HG03064 (cell line): ENCODE data around the gene CPED1.
A peak's percentile ranks its signal among the peaks of the same experiment; 100 is the strongest.
"Not testable (repeated sequence)": the region's sequence is repeated elsewhere in the genome, so short reads cannot be mapped to it uniquely, and the experiment has no call there.

Experiments used
- ATAC-seq: cut with Tn5 transposase; IDR thresholded peaks from one replicate; pipeline ENCODE4 v1.9.1; 2021; ENCODE audit warnings: low read depth; ENCODE audit not compliant: unreplicated experiment

The CPED1 gene

DNA sequence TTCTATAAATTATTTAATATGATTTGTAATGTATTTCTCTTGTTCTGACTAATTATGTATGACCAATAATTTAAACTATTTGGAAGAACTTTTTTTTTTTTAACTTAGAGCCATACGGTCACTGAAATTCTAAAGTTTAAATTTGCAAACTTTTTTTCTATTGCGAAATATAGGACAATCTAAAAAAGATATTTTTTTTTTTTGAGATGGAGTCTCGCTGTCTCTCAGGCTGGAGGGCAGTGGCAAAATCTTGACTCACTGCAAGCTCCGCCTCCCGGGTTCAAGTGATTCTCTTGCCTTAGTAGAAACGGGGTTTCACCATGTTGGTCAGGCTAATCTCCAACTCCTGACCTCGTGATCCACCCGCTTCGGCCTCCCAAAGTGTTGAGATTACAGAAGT lies 130.5 kb downstream of the CPED1 start:
- no peak for ATAC-seq

DNA sequence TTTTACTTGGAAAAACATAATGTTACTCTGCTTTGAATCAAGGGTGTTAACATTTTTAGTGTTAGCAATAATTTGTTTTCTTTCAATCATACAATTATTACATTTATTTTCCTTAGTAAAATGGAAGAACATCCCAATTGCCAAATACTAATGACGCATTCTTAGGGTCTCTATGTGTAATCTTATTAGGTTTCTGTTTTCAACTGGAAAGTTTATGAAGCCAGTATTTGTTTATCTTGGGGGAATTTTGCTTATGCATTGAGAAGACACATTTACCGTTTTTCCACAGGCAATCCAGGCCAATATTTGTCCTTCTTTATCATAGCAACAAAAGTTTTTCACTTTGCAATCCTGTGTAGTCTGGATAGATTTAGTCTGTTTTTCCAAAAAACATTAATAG lies 134.5 kb downstream of the CPED1 start:
- ATAC-seq = no peak

DNA sequence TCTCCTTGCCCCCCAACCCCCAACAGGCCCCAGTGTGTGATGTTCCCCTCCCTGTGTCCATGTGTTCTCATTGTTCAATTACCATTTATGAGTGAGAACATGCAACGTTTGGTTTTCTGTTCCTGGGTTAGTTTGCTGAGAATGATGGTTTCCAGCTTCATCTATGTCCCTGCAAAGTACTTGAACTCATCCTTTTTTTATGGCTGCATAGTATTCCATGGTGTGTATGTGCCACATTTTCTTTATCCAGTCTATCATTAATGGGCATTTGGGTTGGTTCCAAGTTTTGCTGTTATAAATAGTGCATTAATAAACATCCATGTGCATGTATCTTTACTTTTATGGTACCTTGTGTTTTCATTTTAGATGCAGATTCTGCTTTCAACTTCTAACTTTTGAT lies 136.9 kb downstream of the CPED1 start:
- ATAC-seq = not testable (repeated sequence)

DNA sequence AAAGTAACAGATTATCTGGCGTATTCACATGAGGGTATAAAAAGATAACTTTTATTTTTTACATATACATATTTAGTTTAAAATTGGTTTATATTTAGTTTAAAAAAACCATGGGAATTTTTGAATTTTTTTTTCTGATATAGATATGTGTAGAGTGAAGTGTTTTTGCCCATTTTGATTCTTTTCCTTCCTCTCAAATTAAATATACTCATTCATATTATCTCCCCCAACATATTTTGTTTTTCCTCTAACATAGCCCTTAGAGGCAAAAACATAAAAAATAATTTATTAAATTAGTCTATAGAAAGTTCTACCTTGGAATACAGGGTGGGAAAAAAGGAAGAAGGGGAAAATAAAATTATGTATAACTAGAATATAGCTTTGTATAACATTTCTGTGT lies 137.7 kb downstream of the CPED1 start:
- no peak for ATAC-seq

DNA sequence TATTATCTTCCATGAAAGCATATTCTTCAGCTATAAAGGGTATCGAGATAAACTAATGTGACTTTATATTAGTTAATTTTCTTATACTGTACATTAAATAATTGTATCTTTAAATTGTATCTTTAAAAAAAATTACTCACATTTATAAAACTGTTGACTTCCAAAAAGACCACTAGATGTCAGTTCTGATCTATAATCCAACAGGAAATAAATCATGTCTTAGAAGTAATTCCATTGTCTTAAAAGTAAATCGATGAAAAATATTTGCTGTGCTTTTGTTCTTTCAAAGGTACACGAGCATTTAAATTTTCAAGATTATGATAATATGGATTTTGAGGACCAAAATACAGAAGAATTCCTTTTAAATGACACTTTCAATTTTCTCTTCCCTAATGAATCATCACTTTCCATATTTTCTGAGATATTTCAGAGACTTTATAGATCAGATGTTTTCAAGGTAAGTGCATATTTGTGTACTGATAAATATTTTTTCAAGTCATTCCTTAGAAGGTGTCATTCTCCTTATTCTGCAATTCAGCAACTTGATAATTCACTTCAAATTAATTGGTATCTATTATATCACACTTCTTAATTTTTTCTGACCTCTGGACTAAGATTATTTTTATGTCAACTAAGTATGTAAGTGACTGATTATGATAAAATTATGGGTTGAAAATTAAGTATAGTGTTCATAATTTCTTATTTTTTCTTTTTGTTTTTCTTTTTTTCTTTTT lies 138.5 kb downstream of the CPED1 start:
- no peak for ATAC-seq

DNA sequence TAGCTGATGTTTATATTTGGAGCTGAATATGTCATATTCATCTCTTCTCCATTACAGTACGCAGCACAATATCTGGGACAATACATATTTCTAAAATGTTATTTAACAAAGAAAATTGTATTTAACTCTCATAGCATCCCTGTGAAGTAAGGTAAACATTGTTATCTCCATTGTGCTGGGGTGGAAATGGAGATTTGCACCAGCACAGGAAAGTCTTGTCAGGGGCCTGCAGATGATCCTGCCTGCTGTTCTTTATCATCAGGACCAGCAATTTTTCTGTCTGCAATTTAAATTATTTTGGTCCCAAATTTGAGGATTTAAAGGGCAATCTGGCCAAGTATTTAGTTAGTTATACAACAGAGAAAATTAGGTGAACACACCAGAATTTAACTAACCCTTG lies 144.4 kb downstream of the CPED1 start:
- no peak for ATAC-seq

DNA sequence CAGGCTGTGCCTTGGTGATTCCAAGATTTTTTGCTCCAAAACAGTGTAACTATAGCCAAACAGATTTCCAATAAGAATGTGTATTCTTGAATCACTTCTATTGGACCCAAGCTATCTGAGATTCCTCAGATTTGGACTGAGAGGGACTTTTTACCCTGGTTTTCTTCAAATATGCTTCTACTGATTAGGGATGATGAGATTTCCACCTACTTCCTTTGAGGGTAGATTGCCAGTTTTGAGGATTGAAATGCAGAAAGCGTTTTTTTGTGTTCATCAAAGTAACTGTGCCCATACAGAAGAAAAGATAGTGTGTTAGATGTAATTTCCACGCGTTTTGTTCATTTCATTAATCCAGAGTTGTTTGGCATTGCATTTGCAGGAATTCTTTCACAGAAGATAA lies 144.9 kb downstream of the CPED1 start:
- no peak for ATAC-seq

DNA sequence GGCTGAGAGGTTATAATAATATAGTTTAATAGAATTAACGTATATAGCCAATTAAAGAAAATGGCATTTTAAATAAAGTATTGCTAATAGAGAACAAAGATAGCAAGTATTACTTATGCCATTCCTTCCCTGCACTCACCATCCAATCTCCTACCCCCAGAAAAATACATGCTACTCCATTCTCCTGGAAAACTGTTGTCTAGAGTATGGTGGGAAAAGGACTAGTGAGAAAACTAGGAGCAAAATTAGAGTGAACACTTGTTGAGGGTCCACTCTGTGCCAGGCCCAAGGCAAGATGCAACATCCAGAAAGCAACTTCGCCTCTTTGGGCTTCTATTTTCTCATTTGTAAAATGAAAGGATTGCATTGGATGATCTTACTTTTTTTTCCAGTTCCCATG lies 149.1 kb downstream of the CPED1 start:
- no peak for ATAC-seq

DNA sequence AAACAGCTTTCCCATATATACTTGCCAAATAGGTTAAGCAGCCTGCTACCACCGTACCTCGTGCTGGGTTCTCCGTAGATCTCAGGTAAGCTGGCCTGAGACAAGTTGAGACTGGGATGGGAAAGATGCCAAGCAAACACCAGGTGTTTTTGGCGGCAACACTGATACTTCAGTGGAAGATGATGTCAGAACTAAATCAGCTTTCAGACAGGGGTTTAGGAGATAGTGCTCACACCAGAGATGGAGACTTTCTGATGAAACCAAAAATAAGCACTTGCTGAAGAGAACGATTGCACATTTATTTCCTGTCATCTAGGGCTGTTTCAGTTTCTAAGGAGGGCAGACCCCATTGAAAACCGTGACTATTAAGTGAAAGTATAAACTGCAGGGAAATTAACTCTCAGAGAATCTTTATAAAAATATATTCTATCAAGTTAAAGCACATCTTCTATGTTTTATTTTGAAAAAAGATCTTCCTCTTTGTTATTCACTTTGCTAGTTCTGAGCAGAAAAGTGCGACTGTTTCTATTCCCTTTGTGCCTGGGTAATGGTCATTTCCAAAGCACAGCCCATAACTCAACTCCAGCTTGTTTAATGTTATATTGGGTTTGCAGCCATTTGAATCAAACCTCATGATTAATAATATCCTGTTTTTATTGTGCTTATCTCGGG lies 149.9 kb downstream of the CPED1 start:
- peak; percentile 100 for ATAC-seq

DNA sequence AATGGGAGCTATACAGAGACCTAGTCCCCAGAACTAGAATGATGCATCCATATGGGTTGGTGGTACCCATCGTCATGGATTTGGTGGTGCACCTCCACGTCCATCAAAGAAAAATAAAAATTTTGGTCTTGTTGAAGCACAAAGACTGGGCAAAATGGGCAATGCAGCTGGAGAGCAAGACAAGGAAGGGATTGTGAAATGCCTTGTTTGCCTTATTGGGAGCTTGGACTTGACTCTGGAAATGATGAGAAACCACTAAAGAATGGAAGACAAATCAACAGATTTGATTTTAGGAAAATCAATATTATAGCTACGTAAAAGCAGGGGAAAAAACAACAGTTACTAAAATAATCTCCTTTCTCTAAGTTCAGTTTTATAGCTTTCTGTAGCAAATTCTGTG lies 150.9 kb downstream of the CPED1 start:
- no peak for ATAC-seq

DNA sequence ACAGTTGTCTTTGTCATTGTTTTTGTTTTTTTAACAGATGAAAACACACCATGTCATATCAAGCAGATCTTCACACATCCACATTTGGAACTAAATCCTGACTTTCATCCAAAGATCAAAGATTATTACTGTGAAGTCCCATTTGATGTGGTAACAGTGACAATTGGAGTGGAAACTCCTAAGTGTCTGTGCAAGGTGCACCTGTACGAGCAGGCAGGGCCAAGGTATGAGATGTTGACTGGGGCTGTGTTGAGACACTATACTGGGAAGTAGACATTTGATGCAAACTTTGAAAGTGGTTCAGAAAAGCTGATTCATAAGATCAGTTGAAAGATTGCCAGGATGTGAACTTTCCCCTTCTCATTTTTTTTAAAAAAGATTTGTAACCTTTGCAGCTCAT lies 152.3 kb downstream of the CPED1 start:
- ATAC-seq = no peak

DNA sequence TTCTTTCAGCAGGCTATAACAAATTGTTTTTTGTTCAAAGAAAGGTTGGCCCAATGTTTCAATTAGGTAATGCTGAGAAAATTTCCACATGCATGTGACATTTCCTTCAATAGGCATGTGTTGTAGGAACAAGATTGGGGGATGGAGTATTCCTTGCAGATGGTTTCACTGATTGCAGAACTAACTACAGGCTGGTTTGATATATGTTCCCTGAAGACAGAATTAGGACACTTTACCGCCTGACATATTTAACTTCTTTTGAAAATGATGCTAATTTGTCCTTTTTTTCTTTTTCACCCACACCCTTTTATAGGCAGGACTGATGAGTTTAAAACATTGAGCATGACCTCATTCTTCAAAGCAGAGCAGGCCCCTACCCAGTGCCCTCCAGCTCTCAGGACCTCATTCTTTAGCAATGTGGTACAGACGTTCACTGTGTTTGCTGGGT lies 163.3 kb downstream of the CPED1 start:
- ATAC-seq = no peak

DNA sequence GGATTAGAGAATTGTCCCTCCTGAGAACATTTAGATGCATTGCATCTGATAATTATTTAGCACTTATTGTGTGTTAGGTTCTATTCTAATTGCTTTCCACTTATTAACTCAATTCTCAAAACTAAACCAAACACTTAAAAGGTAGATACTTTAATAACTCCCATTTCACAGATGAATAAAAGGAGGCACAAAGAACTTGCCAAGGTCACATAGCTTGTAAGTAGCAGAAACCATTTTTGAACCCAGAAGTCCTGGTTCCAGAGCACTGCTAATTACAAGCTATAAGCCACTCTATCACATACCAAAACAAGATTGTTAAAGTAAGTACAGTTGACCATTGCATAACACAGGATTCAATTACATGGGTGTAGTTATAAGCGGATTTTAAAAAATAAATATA lies 164.9 kb downstream of the CPED1 start:
- no peak for ATAC-seq

DNA sequence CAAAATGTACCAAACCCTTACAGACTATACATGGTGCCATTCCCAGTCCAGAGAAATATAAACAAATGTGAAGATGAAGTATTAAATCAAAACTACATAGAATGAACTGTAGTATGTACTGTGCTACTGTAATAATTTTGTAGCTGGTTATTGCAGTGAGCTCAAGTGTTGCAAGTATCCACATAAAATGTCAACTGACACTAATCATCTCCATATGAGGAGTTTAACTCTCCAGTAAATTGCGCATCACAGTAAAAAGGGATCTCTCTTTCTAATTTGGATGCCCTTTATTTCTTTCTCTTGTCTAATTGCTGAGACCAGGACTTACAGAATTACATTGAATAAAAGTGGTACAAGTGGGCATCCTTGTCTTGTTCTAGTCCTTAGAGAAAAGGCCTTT lies 165.5 kb downstream of the CPED1 start:
- ATAC-seq = no peak

DNA sequence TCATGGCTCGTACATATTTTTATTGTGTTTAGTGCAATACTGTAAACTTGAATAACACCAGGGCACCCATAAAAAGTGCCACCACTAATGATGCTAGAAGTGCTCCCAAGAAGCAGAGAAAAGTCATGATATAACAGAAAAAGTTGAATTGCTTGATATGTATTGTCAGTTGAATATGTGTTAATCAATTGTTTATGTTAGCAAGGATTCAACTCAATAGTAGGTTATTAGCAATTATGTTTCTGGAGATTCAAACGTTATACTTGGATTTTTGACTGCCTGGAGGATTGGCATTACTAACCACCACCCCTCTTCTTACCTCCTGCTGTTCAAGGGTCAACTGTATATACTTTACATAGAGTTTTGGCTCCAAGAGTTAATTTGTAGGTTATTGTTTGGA lies 168.3 kb downstream of the CPED1 start:
- ATAC-seq = no peak

DNA sequence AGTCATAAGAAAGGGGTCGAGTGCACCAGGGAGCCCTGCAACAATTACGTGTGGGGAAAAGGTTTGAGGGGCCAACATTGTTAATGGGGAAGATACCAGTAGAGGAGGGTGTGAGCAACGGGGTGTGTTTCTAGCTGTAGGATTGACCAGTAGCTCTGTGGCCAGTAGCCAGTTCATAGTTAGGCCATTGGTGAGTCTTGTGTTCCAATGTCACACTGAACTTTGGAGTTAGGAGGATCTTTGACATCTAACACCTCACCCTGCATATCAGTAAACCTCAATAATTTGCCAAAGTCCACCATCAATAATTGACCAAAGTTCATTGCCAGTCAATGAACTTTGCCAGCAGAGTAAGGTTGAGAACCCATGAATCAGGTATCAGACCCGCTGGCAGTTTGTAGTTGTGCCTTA lies 168.8 kb downstream of the CPED1 start:
- no peak for ATAC-seq

DNA sequence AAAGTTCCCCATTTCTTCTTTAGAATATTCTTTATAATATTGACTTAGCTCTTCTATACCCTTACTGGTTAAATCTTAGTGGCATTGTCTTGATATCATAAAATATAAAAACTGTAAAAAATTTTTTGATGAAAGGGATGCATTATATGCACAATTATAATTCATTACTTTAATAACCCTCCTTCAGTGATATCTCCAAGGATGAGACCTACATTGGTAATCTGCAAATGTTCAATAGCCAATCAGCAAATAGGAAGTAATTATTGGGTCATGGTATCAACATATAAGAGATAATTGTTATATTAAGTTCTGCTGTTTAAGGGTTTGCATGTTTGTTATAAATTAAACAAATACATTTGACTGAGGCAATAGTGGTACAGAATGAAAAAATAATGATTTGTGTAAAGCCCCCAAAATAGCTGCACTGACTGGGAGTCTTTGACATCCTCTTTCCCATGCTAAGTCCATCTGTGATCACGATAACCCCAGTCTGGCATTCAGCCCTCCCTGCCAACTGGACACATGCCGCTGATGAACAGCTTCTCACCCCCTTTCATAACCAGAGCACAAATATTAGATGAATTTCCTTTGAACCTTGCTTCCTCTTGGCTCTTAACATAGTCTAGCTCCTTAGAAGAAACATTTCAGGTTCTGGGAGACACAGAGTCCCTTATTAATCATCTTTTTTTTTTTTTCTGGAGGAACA lies 169.5 kb downstream of the CPED1 start:
- ATAC-seq = no peak

DNA sequence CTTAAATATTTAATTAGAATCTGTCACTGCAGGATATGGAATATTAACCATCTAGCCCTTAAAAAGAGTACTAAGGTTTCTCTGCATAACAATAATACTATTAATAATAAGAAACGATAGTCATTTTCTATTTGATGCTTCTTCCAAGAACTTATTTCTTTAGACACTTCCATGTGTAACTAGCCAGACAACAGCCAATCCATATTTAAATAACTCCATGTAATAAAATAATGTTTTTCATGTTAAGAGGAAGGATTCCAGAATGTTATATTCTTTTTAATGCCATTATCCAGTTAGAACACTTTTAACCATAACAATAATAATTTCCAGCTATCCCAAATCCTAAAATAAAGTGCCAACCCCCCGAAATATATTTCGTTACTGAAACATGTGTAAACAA lies 170.2 kb downstream of the CPED1 start:
- no peak for ATAC-seq

DNA sequence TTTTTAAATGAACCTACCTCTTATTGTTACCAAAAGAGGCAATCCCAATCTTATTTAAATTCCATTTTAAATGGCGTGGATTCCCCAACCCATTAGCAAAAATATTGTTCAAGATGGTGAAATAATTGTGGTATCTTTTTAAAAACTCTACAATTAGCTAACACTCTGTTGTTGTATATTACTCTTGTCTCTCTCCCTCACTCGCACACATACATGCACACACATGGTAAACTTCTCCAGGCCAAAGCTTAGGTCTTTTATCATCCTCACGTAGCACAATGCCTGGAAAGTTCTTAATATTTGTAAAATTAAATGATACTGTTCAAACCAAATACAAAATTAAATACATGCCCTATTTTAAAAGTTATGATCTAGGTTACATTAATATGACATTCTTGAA lies 171.0 kb downstream of the CPED1 start:
- ATAC-seq = no peak

DNA sequence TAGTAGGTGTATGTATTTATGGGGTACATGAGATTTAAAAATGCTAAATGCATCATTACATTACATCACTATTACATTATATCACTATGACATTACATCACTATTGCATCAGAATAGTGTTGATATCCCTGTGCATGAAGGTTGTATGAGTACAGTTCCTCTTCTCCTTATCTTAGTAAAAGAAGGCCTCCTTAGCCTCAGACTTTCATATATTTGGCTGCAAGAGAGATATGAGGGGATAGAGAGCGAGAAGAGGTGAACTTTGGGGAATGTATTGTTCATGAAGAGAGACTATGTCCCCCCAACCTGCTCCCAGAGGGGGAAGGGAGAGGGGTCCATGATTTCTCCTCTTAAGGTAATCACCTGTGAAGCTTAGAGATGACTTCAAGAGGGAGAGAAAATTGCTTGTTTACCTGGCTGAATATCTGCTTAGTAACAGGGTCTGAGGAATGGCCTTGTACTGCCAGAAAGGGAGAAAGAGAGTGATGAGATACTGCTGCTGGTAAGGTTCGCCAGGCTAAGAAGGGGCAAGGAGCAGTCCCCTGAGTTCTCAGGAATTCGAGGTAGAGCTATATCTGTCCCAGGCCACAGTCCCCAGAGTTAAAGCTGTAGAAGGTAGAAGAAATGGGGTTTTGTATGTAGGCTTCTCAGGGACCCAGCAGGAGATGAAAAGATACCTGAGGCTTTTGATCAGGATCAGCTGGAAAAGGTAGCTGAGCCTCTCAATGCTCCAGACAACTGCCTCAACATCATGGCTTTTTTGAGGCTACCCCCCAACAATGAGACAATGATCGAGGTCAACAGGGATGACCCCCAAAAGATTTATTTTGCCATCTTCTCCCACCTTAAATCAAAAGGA lies 171.9 kb downstream of the CPED1 start:
- ATAC-seq = no peak

DNA sequence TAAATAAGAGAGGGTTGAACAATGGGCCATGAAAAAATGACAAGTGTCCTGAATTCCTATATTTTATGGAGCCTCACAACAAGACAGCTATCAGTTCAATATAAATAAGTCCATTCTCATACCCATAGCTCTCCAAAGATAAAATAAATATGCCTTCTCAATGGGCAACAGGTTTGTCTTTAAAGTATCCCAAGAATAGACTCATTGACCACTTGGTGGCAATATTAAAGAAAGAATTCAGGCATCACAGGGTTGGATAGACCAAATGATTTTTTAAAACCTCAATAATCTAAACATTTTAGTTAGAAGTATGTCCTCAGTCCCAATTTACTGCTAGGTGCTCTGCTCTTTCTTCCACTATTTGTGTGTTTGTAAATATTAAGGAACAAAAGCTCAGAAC lies 175.2 kb downstream of the CPED1 start:
- ATAC-seq = no peak
